ENCODE measurements around the gene CFAP68.
"Not testable (repeated sequence)": the region's sequence is repeated elsewhere in the genome, so short reads cannot be mapped to it uniquely, and the experiment has no call there.

CFAP68 gene

DNA sequence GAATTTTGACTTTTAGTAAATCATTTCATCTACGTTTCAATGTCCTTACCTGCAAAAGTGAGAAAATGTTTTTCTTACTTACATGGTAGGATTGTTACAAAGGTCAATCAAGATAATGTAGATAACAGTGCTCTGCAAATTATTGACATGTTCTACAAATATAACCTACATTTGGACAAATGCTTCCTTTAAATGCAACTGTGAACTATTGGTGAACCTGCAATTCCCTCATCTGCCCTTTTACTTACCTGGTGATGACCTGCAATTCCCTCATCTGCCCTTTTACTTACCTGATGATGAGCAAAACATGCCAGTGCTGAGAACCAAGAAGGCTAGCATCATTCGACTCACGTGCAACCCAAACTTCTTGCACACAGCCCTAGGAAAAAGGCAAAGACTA is 19.1 kb upstream of the CFAP68 start:
- Histone ChIP-seq H3K36me3 (ENCODE audit: control insufficient read depth in 5 of 5, insufficient read depth in 5 of 5, low read length in 5 of 5) (peaks cover 36 to 56% (median 41%) of the 10 kb centered on the region in 5 donors), H3K27ac (ENCODE audit: low read depth, low read length) (no peak overlapping the region), H3K9ac (ENCODE audit: low read length in 5 of 5) (no peak overlapping the region), H3K27me3 (ENCODE audit: control insufficient read depth in 5 of 5, insufficient read depth in 4 of 5, low read length in 5 of 5) (no peaks in the 10 kb centered on the region), H3K4me1 (ENCODE audit: control insufficient read depth in 5 of 5, insufficient read depth in 5 of 5, low read length in 5 of 5) (no peaks in the 10 kb centered on the region), H3K9me3 (ENCODE audit: control insufficient read depth in 5 of 5, low read length in 5 of 5) (no peaks in the 10 kb centered on the region), H3K4me3 (ENCODE audit: low read depth in 1 of 5, low read length in 5 of 5) (no peak overlapping the region)

DNA sequence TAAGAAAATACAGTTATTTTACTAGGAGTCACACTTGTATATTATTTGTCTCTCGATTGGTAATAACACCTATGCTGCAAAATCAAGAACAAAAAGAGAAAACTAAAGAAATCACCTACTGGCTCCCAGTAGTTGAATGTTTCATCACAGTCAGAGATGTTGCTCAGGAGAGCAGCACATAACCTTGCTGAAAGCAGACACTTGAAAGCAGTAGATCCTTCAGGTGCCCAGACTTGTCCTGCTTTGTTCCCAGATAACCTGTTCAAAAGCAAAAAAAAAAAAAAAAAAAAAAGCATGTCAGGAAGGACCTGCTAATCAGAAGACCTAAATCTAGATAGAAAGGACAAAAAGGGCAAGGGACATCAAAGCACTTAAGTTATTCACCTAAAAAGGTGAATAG is 9.2 kb upstream of the CFAP68 start:
- Histone ChIP-seq H3K27ac (ENCODE audit: low read depth, low read length) (no peak overlapping the region), H3K27me3 (ENCODE audit: control insufficient read depth in 5 of 5, insufficient read depth in 4 of 5, low read length in 5 of 5) (no peaks in the 10 kb centered on the region), H3K36me3 (ENCODE audit: control insufficient read depth in 5 of 5, insufficient read depth in 5 of 5, low read length in 5 of 5) (peaks cover 22 to 36% (median 23%) of the 10 kb centered on the region in 5 donors), H3K9me3 (ENCODE audit: control insufficient read depth in 5 of 5, low read length in 5 of 5) (no peaks in the 10 kb centered on the region), H3K4me1 (ENCODE audit: control insufficient read depth in 5 of 5, insufficient read depth in 5 of 5, low read length in 5 of 5) (peaks cover 3 to 20% (median 16%) of the 10 kb centered on the region in 5 donors), H3K4me3 (ENCODE audit: low read depth in 1 of 5, low read length in 5 of 5) (peak overlapping the region in 4 of 5 donors; percentile 81 to 95 (median 95)), H3K9ac (ENCODE audit: low read length in 5 of 5) (peak overlapping the region in 1 of 5 donors; percentile 92)

DNA sequence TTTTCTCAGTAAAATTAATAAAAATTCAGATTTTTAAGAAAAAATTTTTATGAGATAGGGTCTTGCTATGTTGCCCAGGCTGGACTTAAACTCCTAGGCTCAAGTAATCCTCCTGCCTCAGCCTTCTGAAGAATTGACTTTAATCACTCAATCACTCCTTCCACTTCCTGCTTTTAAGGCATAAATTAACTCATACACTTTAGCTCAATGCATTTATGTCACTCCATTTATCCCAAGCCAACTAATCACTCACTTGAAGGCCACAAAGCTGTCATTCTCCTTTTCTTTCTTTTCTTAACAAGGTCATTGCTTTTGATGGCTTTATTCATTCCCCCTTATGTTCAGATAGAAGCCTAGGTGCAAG is 8.8 kb upstream of the CFAP68 start:
- peak overlapping the region; percentile 85 for H3K27ac ChIP-seq (ENCODE audit: low read depth, low read length)
- peaks cover 3 to 20% (median 16%) of the 10 kb centered on the region in 5 donors for H3K4me1 ChIP-seq (ENCODE audit: control insufficient read depth in 5 of 5, insufficient read depth in 5 of 5, low read length in 5 of 5)
- peaks cover 19 to 36% (median 25%) of the 10 kb centered on the region in 5 donors for H3K36me3 ChIP-seq (ENCODE audit: control insufficient read depth in 5 of 5, insufficient read depth in 5 of 5, low read length in 5 of 5)
- H3K9ac ChIP-seq (ENCODE audit: low read length in 5 of 5) = peak overlapping the region; percentile 82 to 93 (median 84)
- no peaks in the 10 kb centered on the region for H3K9me3 ChIP-seq (ENCODE audit: control insufficient read depth in 5 of 5, low read length in 5 of 5)
- H3K4me3 ChIP-seq (ENCODE audit: low read depth in 1 of 5, low read length in 5 of 5) = peak overlapping the region; percentile 81 to 98 (median 95)
- no peaks in the 10 kb centered on the region for H3K27me3 ChIP-seq (ENCODE audit: control insufficient read depth in 5 of 5, insufficient read depth in 4 of 5, low read length in 5 of 5)

DNA sequence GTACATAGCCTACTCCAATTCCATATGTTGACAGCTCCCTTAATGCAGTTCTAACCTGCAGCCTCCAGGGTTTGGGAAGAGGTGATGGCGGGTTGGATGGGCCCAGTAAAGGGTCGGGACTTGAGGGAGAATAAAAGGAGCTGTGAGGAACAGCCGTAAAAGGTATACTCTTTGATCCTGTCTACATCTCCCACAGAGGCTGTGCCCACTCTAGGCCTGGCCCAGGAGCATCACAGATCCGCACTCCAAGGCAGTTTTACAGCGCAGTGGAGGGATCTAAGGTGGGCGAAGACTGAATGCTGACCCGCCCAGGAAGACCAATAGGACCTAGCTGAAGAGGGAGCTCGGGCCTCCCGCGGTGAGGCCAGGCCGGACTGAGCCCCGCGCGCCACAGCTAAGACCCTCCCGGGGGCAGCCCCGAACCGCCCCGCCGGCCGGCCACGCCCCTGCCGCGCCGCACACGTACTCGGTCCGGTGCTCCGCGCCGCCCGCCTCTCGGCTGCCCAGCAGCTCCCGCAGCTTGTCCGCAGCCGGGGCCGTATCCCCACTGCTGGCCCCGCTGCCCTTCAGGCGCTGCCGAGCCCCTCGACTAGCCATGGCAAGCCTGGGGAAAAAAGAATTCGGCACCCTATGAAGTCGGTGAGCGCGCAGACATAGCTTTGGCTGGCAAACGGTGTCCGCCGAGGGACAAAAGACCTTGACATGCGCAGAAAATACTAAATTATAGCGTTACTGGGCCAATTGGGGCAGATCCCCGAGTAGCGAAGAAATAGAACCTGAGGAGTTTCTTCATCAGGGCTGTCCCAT is 8.3 kb upstream of the CFAP68 start, which contains the start of gene ALG9:
TSS of gene ALG9 (minus strand) at position 696 of the 807 bp plus-strand sequence. CDS start at position 597, 99 bp downstream.
- peaks cover 3 to 20% (median 16%) of the 10 kb centered on the region in 5 donors for H3K4me1 ChIP-seq (ENCODE audit: control insufficient read depth in 5 of 5, insufficient read depth in 5 of 5, low read length in 5 of 5)
- peak within 1 kb of the TSS; percentile 81 to 98 (median 95) for H3K4me3 ChIP-seq (ENCODE audit: low read depth in 1 of 5, low read length in 5 of 5)
- peak within 1 kb of the TSS; percentile 85 for H3K27ac ChIP-seq (ENCODE audit: low read depth, low read length)
- no peaks in the 10 kb centered on the region for H3K9me3 ChIP-seq (ENCODE audit: control insufficient read depth in 5 of 5, low read length in 5 of 5)
- no peaks in the 10 kb centered on the region for H3K27me3 ChIP-seq (ENCODE audit: control insufficient read depth in 5 of 5, insufficient read depth in 4 of 5, low read length in 5 of 5)
- H3K9ac ChIP-seq (ENCODE audit: low read length in 5 of 5) = peak within 1 kb of the TSS; percentile 82 to 93 (median 84)
- peaks cover 19 to 37% (median 25%) of the 10 kb centered on the region in 5 donors for H3K36me3 ChIP-seq (ENCODE audit: control insufficient read depth in 5 of 5, insufficient read depth in 5 of 5, low read length in 5 of 5)

DNA sequence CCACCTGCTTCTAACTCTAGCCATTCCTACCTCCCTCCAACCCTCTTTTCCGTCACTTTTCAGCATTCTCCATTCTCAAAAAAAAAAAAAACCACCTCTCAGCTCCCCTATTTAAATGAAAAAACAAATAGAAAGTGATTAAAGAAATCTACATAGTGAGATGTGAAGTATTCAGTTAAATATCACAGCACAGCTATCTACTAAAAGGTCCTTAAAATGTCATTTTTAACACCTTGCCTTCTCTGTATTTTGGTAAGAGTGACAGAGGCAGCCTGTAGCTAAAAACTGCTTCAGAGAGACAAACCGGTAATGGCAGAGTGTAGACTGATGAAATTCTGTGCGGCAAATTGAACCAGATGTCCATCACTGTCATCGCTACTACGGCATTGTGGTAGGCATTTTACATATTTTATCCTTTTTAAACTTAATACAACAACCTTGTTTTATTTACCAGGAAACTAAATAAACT is 7.6 kb upstream of the CFAP68 start:
- peak overlapping the region in 4 of 5 donors; percentile 83 to 93 (median 88) for H3K9ac ChIP-seq (ENCODE audit: low read length in 5 of 5)
- H3K4me1 ChIP-seq (ENCODE audit: control insufficient read depth in 5 of 5, insufficient read depth in 5 of 5, low read length in 5 of 5) = peaks cover 3 to 20% (median 16%) of the 10 kb centered on the region in 5 donors
- peak overlapping the region; percentile 81 to 95 (median 95) for H3K4me3 ChIP-seq (ENCODE audit: low read depth in 1 of 5, low read length in 5 of 5)
- no peaks in the 10 kb centered on the region for H3K27me3 ChIP-seq (ENCODE audit: control insufficient read depth in 5 of 5, insufficient read depth in 4 of 5, low read length in 5 of 5)
- peaks cover 15 to 34% (median 26%) of the 10 kb centered on the region in 5 donors for H3K36me3 ChIP-seq (ENCODE audit: control insufficient read depth in 5 of 5, insufficient read depth in 5 of 5, low read length in 5 of 5)
- no peaks in the 10 kb centered on the region for H3K9me3 ChIP-seq (ENCODE audit: control insufficient read depth in 5 of 5, low read length in 5 of 5)
- peak overlapping the region; percentile 85 for H3K27ac ChIP-seq (ENCODE audit: low read depth, low read length)

DNA sequence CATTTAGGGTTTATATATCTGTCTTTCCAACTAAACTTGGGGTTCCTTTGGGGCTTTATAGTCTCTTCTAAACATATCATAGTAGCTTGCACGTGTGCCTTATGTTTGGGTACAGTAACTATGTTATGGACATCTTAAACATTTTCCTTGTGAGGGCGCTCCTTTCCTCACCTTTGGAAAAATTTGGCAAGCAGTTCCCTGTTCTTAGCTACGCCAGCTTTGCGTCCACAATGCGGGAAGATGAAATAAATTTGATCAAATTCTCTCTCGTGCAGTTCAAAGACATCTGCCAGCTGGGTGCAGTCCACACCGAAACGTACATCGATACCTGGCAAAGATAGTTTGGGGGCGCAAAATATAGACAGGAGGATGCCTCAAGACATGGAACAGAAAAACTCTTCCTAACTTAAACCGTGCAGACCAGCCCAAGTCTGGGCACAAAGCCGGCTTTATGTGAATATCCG is 924 bp upstream of the CFAP68 start:
- H3K4me1 ChIP-seq (ENCODE audit: control insufficient read depth in 5 of 5, insufficient read depth in 5 of 5, low read length in 5 of 5) = peaks cover 3 to 15% (median 14%) of the 10 kb centered on the region in 5 donors
- H3K9ac ChIP-seq (ENCODE audit: low read length in 5 of 5) = peak overlapping the region; percentile 66 to 85 (median 74)
- H3K4me3 ChIP-seq (ENCODE audit: low read depth in 1 of 5, low read length in 5 of 5) = peak overlapping the region; percentile 77 to 95 (median 82)
- peak overlapping the region; percentile 94 for H3K27ac ChIP-seq (ENCODE audit: low read depth, low read length)
- no peaks in the 10 kb centered on the region for H3K27me3 ChIP-seq (ENCODE audit: control insufficient read depth in 5 of 5, insufficient read depth in 4 of 5, low read length in 5 of 5)
- no peaks in the 10 kb centered on the region for H3K9me3 ChIP-seq (ENCODE audit: control insufficient read depth in 5 of 5, low read length in 5 of 5)
- peaks cover 2 to 16% (median 10%) of the 10 kb centered on the region in 5 donors for H3K36me3 ChIP-seq (ENCODE audit: control insufficient read depth in 5 of 5, insufficient read depth in 5 of 5, low read length in 5 of 5)

DNA sequence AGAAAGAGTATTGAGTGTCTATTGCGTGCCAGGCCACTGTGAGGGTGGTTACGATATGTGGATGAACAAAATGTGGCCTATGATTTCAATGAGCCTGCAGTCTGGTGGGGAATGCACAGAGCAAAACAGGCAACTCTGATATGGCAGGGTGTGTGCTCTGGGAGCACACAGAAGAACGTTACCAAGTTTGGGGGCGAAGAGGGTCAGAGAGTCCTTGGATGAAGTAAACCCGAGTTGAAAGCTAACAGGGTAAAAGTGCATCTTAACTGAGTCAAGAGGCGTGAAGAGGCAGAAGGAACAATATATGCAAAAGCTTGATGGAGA is 258 bp downstream of the CFAP68 start:
- Histone ChIP-seq H3K36me3 (ENCODE audit: control insufficient read depth in 5 of 5, insufficient read depth in 5 of 5, low read length in 5 of 5) (peaks cover 2 to 16% (median 10%) of the 10 kb centered on the region in 5 donors), H3K9me3 (ENCODE audit: control insufficient read depth in 5 of 5, low read length in 5 of 5) (no peaks in the 10 kb centered on the region), H3K9ac (ENCODE audit: low read length in 5 of 5) (peak overlapping the region; percentile 66 to 85 (median 74)), H3K4me1 (ENCODE audit: control insufficient read depth in 5 of 5, insufficient read depth in 5 of 5, low read length in 5 of 5) (peaks cover 3 to 15% (median 14%) of the 10 kb centered on the region in 5 donors), H3K27me3 (ENCODE audit: control insufficient read depth in 5 of 5, insufficient read depth in 4 of 5, low read length in 5 of 5) (no peaks in the 10 kb centered on the region), H3K27ac (ENCODE audit: low read depth, low read length) (peak overlapping the region; percentile 94), H3K4me3 (ENCODE audit: low read depth in 1 of 5, low read length in 5 of 5) (peak overlapping the region; percentile 77 to 97 (median 82))

DNA sequence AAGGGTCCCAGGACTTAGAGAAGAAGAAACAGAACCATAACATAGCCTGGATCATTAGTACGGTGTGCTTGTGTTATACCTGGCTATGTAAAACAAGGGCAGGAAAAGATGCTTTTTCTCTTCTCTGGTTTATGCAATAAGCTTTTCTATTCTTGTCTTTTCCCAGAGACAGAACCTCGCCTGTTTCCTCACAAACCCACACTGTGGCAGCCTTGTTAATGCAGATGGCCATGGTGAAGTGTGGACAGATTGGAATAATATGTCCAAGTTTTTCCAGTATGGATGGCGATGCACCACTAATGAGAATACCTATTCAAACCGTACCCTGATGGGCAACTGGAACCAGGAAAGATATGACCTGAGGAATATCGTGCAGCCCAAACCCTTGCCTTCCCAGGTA is 2.9 kb downstream of the CFAP68 start:
- no peak overlapping the region for H3K9ac ChIP-seq (ENCODE audit: low read length in 5 of 5)
- H3K4me3 ChIP-seq (ENCODE audit: low read depth in 1 of 5, low read length in 5 of 5) = no peak overlapping the region

DNA sequence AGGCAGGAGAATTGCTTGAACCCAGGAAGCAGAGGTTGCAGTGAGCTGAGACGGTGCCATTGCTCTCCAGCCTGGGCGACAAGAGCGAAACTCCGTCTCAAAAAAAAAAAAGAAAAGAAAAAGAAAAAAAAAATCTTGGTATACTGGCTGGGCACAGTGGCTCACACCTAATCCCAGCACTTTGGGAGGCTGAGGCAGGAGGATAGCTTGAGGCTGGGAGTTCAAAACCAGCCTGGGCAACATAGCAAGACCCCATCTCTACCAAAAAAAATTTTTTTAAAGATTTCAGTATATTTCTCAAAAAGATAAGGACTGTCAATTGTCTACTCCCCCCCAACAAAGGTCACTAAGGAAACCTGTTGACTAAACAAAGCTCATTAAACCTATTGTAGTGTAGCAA is 5.7 kb downstream of the CFAP68 start:
- H3K9me3 ChIP-seq (ENCODE audit: control insufficient read depth in 5 of 5, low read length in 5 of 5); H3K27ac ChIP-seq (ENCODE audit: low read depth, low read length); H3K4me3 ChIP-seq (ENCODE audit: low read depth in 1 of 5, low read length in 5 of 5): not testable (repeated sequence)

More for the DNA sequence above, 2.9 kb downstream of the CFAP68 start:
- H3K36me3 ChIP-seq (ENCODE audit: control insufficient read depth in 5 of 5, insufficient read depth in 5 of 5, low read length in 5 of 5) = no peaks in the 10 kb centered on the region
- H3K4me1 ChIP-seq (ENCODE audit: control insufficient read depth in 5 of 5, insufficient read depth in 5 of 5, low read length in 5 of 5) = peaks cover 3 to 15% (median 14%) of the 10 kb centered on the region in 5 donors
- no peaks in the 10 kb centered on the region for H3K9me3 ChIP-seq (ENCODE audit: control insufficient read depth in 5 of 5, low read length in 5 of 5)
- no peak overlapping the region for H3K27ac ChIP-seq (ENCODE audit: low read depth, low read length)
- H3K27me3 ChIP-seq (ENCODE audit: control insufficient read depth in 5 of 5, insufficient read depth in 4 of 5, low read length in 5 of 5) = no peaks in the 10 kb centered on the region

DNA sequence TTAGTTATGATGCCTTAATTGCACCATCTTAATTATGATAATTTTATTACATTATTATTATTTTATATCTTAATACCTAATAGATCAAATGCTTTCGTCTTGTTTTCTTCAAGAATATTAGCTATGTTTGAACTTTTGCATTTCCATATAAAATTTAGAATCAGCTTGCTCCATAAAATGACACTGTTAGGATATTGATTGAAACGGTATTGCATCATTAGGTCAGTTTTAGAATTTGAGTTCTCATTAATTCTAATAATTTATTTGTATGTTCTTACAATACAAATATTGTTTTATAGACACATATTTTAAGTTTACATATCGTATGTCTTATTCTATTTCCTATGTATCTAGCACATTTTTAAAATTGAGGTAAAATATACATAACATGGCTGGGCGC is 6.7 kb downstream of the CFAP68 start:
- Histone ChIP-seq H3K4me1 (ENCODE audit: control insufficient read depth in 5 of 5, insufficient read depth in 5 of 5, low read length in 5 of 5) (no peaks in the 10 kb centered on the region), H3K27me3 (ENCODE audit: control insufficient read depth in 5 of 5, insufficient read depth in 4 of 5, low read length in 5 of 5) (no peaks in the 10 kb centered on the region), H3K36me3 (ENCODE audit: control insufficient read depth in 5 of 5, insufficient read depth in 5 of 5, low read length in 5 of 5) (no peaks in the 10 kb centered on the region), H3K4me3 (ENCODE audit: low read depth in 1 of 5, low read length in 5 of 5) (no peak overlapping the region), H3K9ac (ENCODE audit: low read length in 5 of 5) (no peak overlapping the region), H3K27ac (ENCODE audit: low read depth, low read length) (no peak overlapping the region), H3K9me3 (ENCODE audit: control insufficient read depth in 5 of 5, low read length in 5 of 5) (no peaks in the 10 kb centered on the region)

More for the DNA sequence above, 5.7 kb downstream of the CFAP68 start:
- H3K27me3 ChIP-seq (ENCODE audit: control insufficient read depth in 5 of 5, insufficient read depth in 4 of 5, low read length in 5 of 5); H3K9ac ChIP-seq (ENCODE audit: low read length in 5 of 5); H3K4me1 ChIP-seq (ENCODE audit: control insufficient read depth in 5 of 5, insufficient read depth in 5 of 5, low read length in 5 of 5); H3K36me3 ChIP-seq (ENCODE audit: control insufficient read depth in 5 of 5, insufficient read depth in 5 of 5, low read length in 5 of 5): not testable (repeated sequence)
